Upper lobe of left lung (tissue), 4 donors: Measurements from ENCODE around the gene S100A8.

ENCODE experiments used
- POLR2A ChIP-seq, 4 donors: fragments of 450-650 bp; IDR thresholded peaks; one replicate each; pipeline ENCODE4 v1.5.1; 2016 to 2017; ENCODE audit warnings: antibody characterized with exemption in 4 of 4, mild to moderate bottlenecking in 2 of 4
- POLR2AphosphoS5 ChIP-seq, 2 donors: sonication (generic); formaldehyde crosslinking; IDR thresholded peaks; one replicate each; pipeline ENCODE4 v1.5.1; 2017; ENCODE audit warnings: antibody characterized with exemption in 2 of 2
- TF ChIP-seq, protein P1 (sequence below), 6 experiments: fragments of 450-650 bp in 4 of 6; fragments of 200-600 bp in 2 of 6; sonication (generic) in 2 of 6; IDR thresholded peaks; one replicate each; pipeline ENCODE4 v1.5.1; 2016 to 2019; ENCODE audit warnings: antibody characterized with exemption in 6 of 6

DNA sequence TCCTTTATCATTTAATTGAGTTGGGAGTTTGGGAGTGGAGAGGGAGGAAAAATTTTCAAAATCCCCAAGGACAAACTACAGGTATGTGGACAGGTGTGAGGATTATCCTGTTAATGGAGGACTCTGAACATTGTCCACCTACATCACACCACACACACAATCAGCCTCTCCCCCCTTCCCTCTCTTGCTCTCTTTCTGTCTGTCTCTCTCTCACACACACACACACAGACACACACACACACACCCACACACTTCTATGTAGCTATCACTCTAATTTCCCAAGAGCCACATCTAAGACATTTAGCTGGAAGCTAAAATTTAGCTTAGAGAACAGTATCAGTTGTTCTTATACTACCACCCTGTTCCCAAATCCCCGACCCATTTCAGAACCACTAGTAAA is 1.5 kb downstream of the S100A8 start:
- TF ChIP-seq, protein P1, sequence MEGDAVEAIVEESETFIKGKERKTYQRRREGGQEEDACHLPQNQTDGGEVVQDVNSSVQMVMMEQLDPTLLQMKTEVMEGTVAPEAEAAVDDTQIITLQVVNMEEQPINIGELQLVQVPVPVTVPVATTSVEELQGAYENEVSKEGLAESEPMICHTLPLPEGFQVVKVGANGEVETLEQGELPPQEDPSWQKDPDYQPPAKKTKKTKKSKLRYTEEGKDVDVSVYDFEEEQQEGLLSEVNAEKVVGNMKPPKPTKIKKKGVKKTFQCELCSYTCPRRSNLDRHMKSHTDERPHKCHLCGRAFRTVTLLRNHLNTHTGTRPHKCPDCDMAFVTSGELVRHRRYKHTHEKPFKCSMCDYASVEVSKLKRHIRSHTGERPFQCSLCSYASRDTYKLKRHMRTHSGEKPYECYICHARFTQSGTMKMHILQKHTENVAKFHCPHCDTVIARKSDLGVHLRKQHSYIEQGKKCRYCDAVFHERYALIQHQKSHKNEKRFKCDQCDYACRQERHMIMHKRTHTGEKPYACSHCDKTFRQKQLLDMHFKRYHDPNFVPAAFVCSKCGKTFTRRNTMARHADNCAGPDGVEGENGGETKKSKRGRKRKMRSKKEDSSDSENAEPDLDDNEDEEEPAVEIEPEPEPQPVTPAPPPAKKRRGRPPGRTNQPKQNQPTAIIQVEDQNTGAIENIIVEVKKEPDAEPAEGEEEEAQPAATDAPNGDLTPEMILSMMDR (IDR thresholded peaks at IDR 0.05), result no peak
- TF ChIP-seq POLR2AphosphoS5 (IDR thresholded peaks at IDR 0.05) (no peak), POLR2A (IDR thresholded peaks at IDR 0.05) (no peak)
